Measurements from ENCODE around the gene PYGB.
"Not testable (repeated sequence)": the region's sequence is repeated elsewhere in the genome, so short reads cannot be mapped to it uniquely, and the experiment has no call there.

PYGB gene

DNA sequence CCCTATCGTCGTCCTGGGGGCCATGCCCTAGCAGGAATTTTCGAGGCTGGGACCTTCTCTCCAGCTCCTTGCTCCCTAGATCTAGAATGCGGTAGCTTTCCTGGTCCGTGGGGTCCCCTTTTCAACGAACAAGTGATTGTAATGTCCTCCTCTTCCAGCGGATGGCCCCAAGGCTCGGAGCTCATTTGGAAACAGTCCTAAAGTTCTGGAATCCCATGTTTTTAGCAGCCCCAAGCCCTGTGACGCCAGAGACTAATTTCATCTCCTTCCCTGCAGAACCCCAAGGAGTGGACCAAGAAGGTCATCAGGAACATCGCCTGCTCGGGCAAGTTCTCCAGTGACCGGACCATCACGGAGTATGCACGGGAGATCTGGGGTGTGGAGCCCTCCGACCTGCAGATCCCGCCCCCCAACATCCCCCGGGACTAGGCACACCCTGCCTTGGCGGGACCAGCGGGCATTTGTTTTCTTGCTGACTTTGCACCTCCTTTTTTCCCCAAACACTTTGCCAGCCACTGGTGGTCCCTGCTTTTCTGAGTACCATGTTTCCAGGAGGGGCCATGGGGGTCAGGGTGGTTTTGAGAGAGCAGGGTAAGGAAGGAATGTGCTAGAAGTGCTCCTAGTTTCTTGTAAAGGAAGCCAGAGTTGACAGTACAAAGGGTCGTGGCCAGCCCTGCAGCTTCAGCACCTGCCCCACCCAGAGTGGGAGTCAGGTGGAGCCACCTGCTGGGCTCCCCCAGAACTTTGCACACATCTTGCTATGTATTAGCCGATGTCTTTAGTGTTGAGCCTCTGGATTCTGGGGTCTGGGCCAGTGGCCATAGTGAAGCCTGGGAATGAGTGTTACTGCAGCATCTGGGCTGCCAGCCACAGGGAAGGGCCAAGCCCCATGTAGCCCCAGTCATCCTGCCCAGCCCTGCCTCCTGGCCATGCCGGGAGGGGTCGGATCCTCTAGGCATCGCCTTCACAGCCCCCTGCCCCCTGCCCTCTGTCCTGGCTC lies 48.5 kb downstream of the PYGB start:
- DNase-seq, result no peak

DNA sequence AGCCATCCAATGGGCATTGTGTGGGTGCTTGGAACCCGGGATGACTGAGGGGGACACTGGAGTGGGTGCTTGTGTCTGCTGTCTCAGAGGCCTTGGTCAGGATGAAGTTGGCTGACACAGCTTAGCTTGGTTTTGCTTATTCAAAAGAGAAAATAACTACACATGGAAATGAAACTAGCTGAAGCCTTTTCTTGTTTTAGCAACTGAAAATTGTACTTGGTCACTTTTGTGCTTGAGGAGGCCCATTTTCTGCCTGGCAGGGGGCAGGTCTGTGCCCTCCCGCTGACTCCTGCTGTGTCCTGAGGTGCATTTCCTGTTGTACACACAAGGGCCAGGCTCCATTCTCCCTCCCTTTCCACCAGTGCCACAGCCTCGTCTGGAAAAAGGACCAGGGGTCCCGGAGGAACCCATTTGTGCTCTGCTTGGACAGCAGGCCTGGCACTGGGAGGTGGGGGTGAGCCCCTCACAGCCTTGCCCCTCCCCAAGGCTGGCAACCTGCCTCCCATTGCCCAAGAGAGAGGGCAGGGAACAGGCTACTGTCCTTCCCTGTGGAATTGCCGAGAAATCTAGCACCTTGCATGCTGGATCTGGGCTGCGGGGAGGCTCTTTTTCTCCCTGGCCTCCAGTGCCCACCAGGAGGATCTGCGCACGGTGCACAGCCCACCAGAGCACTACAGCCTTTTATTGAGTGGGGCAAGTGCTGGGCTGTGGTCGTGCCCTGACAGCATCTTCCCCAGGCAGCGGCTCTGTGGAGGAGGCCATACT lies 49.4 kb downstream of the PYGB start:
- DNase-seq, result no peak

GRCh38 chr20:25299806-25300205 lies 51.9 kb downstream of the PYGB start:
- no peak for DNase-seq

- no peak for DNase-seq
These were observed 52.7 kb downstream of the PYGB start for GRCh38 chr20:25300496-25301170.

DNA sequence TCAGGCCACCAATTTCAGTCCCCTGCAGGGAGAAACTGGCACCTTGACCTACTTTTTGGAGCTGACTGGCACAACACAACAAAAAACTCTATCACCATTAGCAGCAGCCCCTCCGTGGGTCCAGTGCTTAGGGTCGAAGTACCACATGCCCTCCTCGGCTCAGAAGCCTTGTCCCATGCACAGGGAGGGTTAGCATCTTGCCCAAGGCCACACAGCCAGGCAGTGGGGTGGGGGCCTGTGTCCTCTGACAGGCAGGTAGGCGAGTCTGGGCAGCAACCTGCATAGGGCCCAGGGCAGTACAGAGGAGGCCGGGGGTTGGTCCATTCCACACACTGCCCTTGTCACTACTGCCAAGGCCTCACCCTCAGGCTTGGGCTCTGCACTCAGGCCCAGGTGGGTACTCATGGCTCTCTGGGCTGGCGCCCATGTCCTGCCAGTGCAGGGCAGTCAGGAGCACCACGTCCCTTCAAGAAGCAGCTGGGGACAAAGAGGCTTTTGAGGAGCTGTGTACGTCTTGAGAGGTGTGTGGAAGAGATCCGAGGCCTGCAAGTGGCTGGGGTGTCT lies 53.6 kb downstream of the PYGB start:
- DNase-seq, result no peak

GRCh38 chr20:25302596-25302995 lies 54.7 kb downstream of the PYGB start:
- no peak for DNase-seq

GRCh38 chr20:25303292-25304024 lies 55.6 kb downstream of the PYGB start:
- no peak for DNase-seq

- DNase-seq, result no peak
These were observed 56.2 kb downstream of the PYGB start for GRCh38 chr20:25304025-25304549.

DNA sequence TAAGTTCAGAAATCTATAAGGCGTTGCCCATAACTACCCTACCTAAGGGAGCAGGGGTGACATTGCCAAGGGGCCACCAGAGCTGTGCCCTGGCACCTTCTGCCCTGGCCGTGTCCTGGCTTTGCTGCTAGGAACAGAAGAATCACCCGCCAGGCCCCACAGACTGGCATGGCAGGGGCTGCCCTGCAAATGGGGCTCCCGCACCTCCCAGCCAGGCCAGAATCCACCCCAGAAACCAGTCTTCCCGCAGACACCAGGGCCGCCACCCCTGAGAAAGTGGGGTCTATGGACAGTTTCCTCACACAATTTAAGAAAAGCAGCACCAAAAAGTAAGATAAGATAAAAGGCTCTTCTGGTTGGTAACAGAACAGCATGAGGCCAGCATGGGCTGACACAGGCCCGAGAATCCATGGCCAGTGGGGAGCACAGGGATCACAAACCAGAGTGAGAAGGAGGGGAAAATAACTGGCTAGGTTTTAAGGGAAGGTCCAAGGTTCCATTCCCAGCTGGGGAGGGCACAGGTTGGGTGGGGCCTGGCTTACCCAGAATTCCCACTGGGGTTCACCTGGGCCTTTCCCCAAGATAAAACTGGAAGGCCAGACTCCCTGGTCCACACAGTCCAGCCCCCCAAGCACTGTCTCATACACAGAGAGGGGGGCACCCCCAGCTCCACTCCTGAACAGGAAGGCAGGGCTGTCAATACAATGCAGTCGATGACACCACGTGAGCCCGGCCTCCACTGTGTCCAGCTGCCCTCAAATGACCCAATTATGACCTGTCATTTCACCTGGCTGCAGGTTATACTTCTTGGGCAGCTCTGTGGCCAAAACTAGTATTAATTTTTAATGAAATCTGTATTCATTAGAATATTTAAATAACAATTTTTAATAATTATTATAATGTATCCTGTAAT lies 59.4 kb downstream of the PYGB start:
- no peak for DNase-seq

- no peak for DNase-seq
These were observed 60.2 kb downstream of the PYGB start for GRCh38 chr20:25308083-25308491.

DNA sequence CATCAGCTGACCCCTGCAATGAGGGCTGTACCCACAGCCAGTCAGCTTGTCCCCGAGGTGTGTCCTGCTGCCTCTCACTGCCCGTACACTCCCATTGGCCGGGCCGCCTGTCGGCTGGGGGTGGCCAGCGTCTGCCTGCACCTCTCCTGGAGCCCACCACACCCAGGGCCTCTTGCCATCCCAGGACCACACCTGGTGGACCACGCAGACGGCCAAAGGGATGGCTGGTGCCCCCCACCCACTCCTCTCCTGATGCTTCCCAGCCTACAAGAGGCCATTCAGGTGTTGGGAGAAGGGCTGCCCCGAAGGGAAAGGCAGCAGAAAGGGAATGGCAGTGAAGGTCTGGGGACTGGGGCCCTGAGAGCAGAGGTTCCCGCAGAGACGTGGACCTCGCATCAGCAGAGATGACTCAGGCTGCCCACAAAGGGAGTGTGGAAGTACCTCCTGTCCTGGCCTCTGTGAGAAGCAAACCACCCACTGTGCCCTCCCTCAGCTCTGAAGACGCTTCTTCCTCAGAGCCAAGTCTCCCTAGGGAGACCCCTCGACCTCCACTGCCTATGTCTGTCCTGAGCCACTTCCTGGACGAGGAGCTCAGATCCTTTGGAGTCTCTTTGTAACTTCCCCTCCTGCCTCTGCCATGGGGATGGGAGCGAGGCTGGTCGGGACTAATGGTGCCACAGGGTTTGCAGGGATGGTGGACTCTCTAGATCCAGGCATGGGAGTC lies 60.9 kb downstream of the PYGB start:
- DNase-seq, result no peak

DNA sequence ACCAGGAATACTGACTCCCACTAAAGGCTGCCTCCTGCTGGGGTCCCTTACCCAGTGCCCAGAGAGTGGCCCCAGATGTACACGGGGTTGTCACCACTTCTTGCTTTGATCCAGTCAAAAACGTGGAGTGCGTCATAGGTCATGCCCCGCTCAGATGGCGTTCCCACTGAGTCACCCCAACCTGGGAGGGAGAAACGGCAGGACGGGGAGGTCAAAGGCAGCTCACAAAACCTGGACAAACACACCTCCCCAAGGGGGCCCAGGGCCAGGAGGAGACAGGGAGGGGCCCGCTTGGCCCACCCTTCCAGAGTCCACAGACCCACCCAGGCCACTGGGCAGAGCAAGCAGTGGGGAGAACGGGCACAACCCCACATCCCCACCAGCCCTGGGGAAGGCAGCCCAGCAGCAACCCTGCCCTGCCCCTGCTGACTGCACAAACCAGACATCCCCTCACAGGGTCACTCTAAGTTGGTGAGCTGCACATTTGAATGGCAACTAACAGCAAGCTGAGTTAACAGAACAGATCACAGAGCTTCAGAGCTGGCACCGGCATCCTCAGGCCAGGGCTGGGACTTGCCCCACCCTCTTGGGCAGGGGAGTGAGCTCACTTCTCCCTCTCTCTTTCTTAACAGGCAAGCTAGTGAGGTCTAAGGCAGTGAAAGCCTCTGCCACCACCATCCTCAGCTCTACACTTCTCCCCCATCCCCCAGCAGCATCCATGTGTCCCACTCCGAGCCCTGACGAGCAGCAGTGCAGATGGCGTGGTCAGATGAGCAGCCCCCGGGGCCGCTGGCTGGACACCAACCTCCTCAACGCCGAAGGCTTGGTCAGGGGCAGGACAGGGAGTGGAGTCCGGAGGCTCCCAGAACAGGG lies 61.7 kb downstream of the PYGB start:
- peak; percentile 65 for DNase-seq

DNA sequence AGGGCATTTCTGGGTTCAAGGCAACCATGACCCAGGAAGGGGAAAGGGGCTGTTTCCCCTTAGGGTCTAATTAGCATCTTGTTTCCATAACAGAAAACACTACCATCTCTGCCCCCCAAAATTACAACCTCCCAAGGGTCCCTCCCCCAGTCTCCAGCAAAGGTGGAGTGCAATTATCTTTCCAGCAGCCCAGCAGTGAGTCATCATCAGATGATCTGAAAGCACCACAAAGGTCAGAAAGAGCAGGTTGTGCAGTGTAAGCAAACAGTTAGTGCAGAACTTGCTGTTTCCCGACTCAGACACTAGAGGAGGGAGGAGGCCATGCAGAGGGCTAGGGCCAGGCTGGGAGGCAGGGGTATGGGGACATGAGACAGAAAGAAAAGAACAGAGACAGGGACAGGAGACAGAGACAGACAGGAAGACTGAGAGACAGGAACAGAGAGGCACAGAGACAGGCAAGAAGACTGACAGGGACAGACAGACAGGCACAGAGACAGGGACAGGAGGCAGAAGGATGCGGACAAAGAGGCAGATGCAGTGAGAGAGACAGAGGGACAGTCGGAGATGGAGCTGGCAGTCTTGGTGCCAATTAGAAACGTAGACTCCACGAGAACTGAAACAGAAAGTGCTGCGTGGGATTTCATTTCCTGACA lies 62.5 kb downstream of the PYGB start:
- peak; percentile 65 for DNase-seq

GRCh38 chr20:25310921-25311728 lies 63.2 kb downstream of the PYGB start:
- DNase-seq, result no peak

- not testable (repeated sequence) for DNase-seq
These were observed 64.8 kb downstream of the PYGB start for GRCh38 chr20:25312716-25313115.

GRCh38 chr20:25313593-25313992 lies 65.7 kb downstream of the PYGB start:
- no peak for DNase-seq
